Muscle of leg (tissue), 11 donors: ENCODE results near the gene ZNF646. TPM values are rescaled to one million over a fixed set of nuclear protein-coding genes. Genes with fewer than 3 reads are reported as not detected.

Source experiments
- DNase-seq: peaks from one replicate; pipeline ENCODE4 v3.0.0; 2013
- H3K27ac ChIP-seq: one replicate; pipeline ENCODE4 v1.5.1; 2013; ENCODE audit warnings: mild to moderate bottlenecking, low read length, control low read depth
- H3K27me3 ChIP-seq: one replicate; pipeline ENCODE4 v1.6.1; 2013; ENCODE audit warnings: low read length; ENCODE audit not compliant: control insufficient read depth, insufficient read depth
- H3K36me3 ChIP-seq: one replicate; pipeline ENCODE4 v1.6.1; 2013; ENCODE audit warnings: low read length; ENCODE audit not compliant: control insufficient read depth, insufficient read depth
- H3K4me1 ChIP-seq: one replicate; pipeline ENCODE4 v1.6.1; 2013; ENCODE audit warnings: low read length; ENCODE audit not compliant: control insufficient read depth, insufficient read depth
- H3K4me3 ChIP-seq: one replicate; pipeline ENCODE4 v1.5.1; 2013; ENCODE audit warnings: low read length, control low read depth
- H3K9me3 ChIP-seq: replicated peaks from 2 replicates; pipeline ENCODE4 v1.6.1; 2013; ENCODE audit warnings: low read depth, low read length; ENCODE audit not compliant: control insufficient read depth
- WGBS: methylation state at CpG from one replicate; pipeline ENCODE4 v1.1.5; 2013; ENCODE audit warnings: missing lambda C conversion rate; ENCODE audit not compliant: insufficient coverage; 5-methylcytosine and 5-hydroxymethylcytosine counted together
- polyA plus RNA-seq, 8 donors: library from polyadenylated mRNA; unstranded; fragments of 120-200 nt; gene quantifications; one replicate each; pipeline versions ENCODE4 v1.2.1 to v1.2.3, GENCODE V29; 2013; ENCODE audit warnings: inconsistent platforms in 1 of 8, low replicate concordance in 1 of 8; ENCODE audit not compliant: insufficient read length in 8 of 8, insufficient read depth in 1 of 8
- total RNA-seq: library from RNA; stranded (reverse); fragments of 120-200 nt; gene quantifications from one replicate; pipeline ENCODE4 v1.2.4, GENCODE V29; 2013

Gene ZNF646
- total and polyA plus RNA-seq, 9 donors = 7.9 to 11.6 (median 9.8) TPM

DNA sequence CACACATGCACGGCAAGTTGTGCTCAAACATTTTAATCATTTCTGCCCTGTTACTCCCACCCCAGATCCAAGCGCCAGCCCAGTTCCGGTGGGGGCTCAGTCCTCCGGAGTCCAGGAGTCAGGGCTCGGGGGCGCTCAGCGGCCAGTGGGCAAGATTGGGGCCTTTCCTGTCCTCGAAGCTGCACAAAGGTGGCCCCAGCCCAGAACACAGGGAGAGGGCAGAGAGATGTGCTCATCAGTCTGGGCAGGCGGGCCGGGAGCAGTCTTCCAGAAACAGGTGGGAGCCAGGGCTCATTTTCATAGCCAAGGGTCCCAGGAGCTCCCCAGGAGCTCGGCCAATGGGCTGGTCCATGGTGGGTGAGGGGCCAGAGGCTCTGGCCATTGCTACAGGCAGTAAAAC lies 57.2 kb downstream of the ZNF646 start:
- Histone ChIP-seq H3K4me3 (no peak overlapping the region), H3K27ac (no peak overlapping the region), H3K27me3 (peaks cover 2% of the 10 kb centered on the region), H3K4me1 (peaks cover 16% of the 10 kb centered on the region), H3K9me3 (no peaks in the 10 kb centered on the region), H3K36me3 (peaks cover 63% of the 10 kb centered on the region)
- WGBS = 77% methylated on average over 9 of the region's 11 CpGs
- DNase-seq = no peak

DNA sequence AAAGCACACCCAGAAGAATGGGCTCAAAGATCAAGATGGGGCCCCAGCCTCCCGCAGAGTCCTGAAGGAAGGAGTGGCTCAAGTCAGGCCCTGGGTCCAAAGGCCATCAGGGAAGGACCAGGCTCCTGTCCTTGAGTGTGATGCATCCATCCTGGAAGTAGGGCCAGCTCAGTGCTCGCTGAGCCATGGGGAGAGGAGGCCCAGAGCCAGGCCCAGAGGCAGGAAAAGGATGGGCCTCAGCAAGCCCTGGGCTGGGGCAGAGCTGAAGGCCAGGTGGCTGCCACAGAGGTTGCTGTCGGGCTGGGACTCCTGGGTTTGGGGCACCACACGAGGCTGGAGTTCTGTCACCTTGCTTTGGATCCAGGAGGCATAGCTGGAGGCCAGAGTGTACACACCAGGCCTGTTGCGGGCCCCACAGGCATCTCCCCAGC lies 57.6 kb downstream of the ZNF646 start:
- no peak overlapping the region for H3K4me3 ChIP-seq
- no peaks in the 10 kb centered on the region for H3K9me3 ChIP-seq
- no peak overlapping the region for H3K27ac ChIP-seq
- DNase-seq = no peak
- 74% methylated on average over 4 of the region's 5 CpGs for WGBS
- H3K36me3 ChIP-seq = peaks cover 61% of the 10 kb centered on the region
- H3K27me3 ChIP-seq = peaks cover 2% of the 10 kb centered on the region
- H3K4me1 ChIP-seq = peaks cover 16% of the 10 kb centered on the region

- Histone ChIP-seq H3K9me3 (no peaks in the 10 kb centered on the region), H3K27ac (no peak overlapping the region), H3K4me3 (no peak overlapping the region), H3K4me1 (peaks cover 16% of the 10 kb centered on the region), H3K36me3 (peaks cover 55% of the 10 kb centered on the region), H3K27me3 (peaks cover 2% of the 10 kb centered on the region)
- 77% methylated on average over 15 of the region's 20 CpGs for WGBS
- DNase-seq = peak; percentile 6
Measured at GRCh38 chr16:31132303-31132979, 58.2 kb downstream of the ZNF646 start.

DNA sequence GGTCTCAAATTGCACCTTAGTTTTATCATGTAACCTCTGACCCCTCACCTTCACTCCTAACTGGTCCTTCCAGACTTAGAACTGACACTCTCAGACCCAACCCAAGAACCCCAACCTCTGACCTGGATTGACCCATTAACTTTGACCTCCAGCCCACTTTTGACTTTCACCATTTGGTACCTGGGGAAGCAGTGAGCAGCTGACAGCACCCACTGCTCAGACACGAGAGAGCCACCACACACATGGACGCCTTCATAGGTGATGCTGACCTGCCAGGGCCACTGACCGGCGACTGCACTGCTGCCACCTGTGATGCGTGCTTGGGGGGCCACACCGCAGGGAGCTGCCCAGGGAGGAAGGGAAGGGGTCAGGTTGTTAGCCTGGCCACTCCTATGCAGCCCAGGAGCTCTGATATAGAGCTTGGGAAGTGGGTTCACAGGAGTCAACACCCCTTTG lies 58.9 kb downstream of the ZNF646 start:
- peak; percentile 6 for DNase-seq
- no peak overlapping the region for H3K27ac ChIP-seq
- peaks cover 16% of the 10 kb centered on the region for H3K4me1 ChIP-seq
- no peak overlapping the region for H3K4me3 ChIP-seq
- WGBS = no CpG with 5 or more reads among the region's 6 CpGs
- H3K36me3 ChIP-seq = peaks cover 48% of the 10 kb centered on the region
- no peaks in the 10 kb centered on the region for H3K9me3 ChIP-seq
- H3K27me3 ChIP-seq = peaks cover 2% of the 10 kb centered on the region

Other genes with a start within 250 kb of the ZNF646 start
- gene BCL7C, start 180.3 kb upstream of the ZNF646 start, total RNA-seq = 47.6 TPM
- 10 to 100 TPM; 29.2 to 41.8 (median 34.8) TPM for gene BCL7C, start 180.3 kb upstream of the ZNF646 start, polyA plus RNA-seq
- gene CTF1, start 177.8 kb upstream of the ZNF646 start, total RNA-seq = 1.7 TPM
- 10 to 100 TPM in 3 of 8 donors, 1 to 10 TPM in 5; 8.9 to 11.9 (median 9.8) TPM for gene CTF1, start 177.8 kb upstream of the ZNF646 start, polyA plus RNA-seq
- gene FBXL19, start 150.8 kb upstream of the ZNF646 start, total RNA-seq = 6.3 TPM
- gene FBXL19, start 150.8 kb upstream of the ZNF646 start, polyA plus RNA-seq = 10 to 100 TPM in 7 of 8 donors, 1 to 10 TPM in 1; 8.2 to 17.7 (median 11.8) TPM
- 11.8 TPM for gene ORAI3, start 125.4 kb upstream of the ZNF646 start, total RNA-seq
- 10 to 100 TPM in 7 of 8 donors, 1 to 10 TPM in 1; 8.9 to 14.0 (median 11.1) TPM for gene ORAI3, start 125.4 kb upstream of the ZNF646 start, polyA plus RNA-seq
- 2.7 TPM for gene SETD1A, start 116.7 kb upstream of the ZNF646 start, total RNA-seq
- 10 to 100 TPM in 7 of 8 donors, 1 to 10 TPM in 1; 9.8 to 16.5 (median 13.1) TPM for gene SETD1A, start 116.7 kb upstream of the ZNF646 start, polyA plus RNA-seq
- gene HSD3B7, start 89.2 kb upstream of the ZNF646 start, total RNA-seq = 13.7 TPM
- 1 to 10 TPM; 7.3 to 10.0 (median 8.7) TPM for gene HSD3B7, start 89.2 kb upstream of the ZNF646 start, polyA plus RNA-seq
- gene STX1B, start 63.8 kb upstream of the ZNF646 start, total RNA-seq = 0.66 TPM
- gene STX1B, start 63.8 kb upstream of the ZNF646 start, polyA plus RNA-seq = 1 to 10 TPM in 7 of 8 donors, under 1 TPM in 1; 0.99 to 2.9 (median 1.6) TPM
- gene STX4, start 40.9 kb upstream of the ZNF646 start, total RNA-seq = 25.7 TPM
- 10 to 100 TPM; 38.0 to 49.8 (median 43.4) TPM for gene STX4, start 40.9 kb upstream of the ZNF646 start, polyA plus RNA-seq
- gene ZNF668, start 182 bp upstream of the ZNF646 start, total RNA-seq = 4.3 TPM
- gene ZNF668, start 182 bp upstream of the ZNF646 start, polyA plus RNA-seq = 10 to 100 TPM in 6 of 8 donors, 1 to 10 TPM in 2; 8.5 to 12.3 (median 10.9) TPM
- 11.5 TPM for gene PRSS53, start 14.5 kb downstream of the ZNF646 start, total RNA-seq
- 1 to 10 TPM; 1.8 to 6.3 (median 4.4) TPM for gene PRSS53, start 14.5 kb downstream of the ZNF646 start, polyA plus RNA-seq
- 39.6 TPM for gene VKORC1, start 20.4 kb downstream of the ZNF646 start, total RNA-seq
- 10 to 100 TPM; 55.0 to 75.2 (median 63.4) TPM for gene VKORC1, start 20.4 kb downstream of the ZNF646 start, polyA plus RNA-seq
- 12.7 TPM for gene BCKDK, start 34.0 kb downstream of the ZNF646 start, total RNA-seq
- 10 to 100 TPM; 24.8 to 33.3 (median 30.0) TPM for gene BCKDK, start 34.0 kb downstream of the ZNF646 start, polyA plus RNA-seq
- gene KAT8, start 43.2 kb downstream of the ZNF646 start, total RNA-seq = 65.2 TPM
- 10 to 100 TPM; 45.9 to 55.1 (median 52.7) TPM for gene KAT8, start 43.2 kb downstream of the ZNF646 start, polyA plus RNA-seq
- gene PRSS8, start 61.3 kb downstream of the ZNF646 start, total RNA-seq = not detected
- 10 to 100 TPM in 1 of 8 donors, 1 to 10 TPM in 2, under 1 TPM in 4, not detected in 1; 0.14 to 13.1 (median 0.47) TPM for gene PRSS8, start 61.3 kb downstream of the ZNF646 start, polyA plus RNA-seq
- 2.3 TPM for gene PRSS36, start 75.6 kb downstream of the ZNF646 start, total RNA-seq
- gene PRSS36, start 75.6 kb downstream of the ZNF646 start, polyA plus RNA-seq = 1 to 10 TPM in 6 of 8 donors, under 1 TPM in 2; 0.55 to 2.6 (median 1.6) TPM
- gene FUS, start 105.7 kb downstream of the ZNF646 start, total RNA-seq = 35.6 TPM
- gene FUS, start 105.7 kb downstream of the ZNF646 start, polyA plus RNA-seq = 100 to 1,000 TPM; 413 to 585 (median 491) TPM
- 9.4 TPM for gene PYCARD, start 128.3 kb downstream of the ZNF646 start, total RNA-seq
- 10 to 100 TPM in 2 of 8 donors, 1 to 10 TPM in 6; 5.9 to 10.9 (median 8.3) TPM for gene PYCARD, start 128.3 kb downstream of the ZNF646 start, polyA plus RNA-seq
- 55.5 TPM for gene TRIM72, start 139.7 kb downstream of the ZNF646 start, total RNA-seq
- 10 to 100 TPM; 47.7 to 83.0 (median 59.7) TPM for gene TRIM72, start 139.7 kb downstream of the ZNF646 start, polyA plus RNA-seq
- not detected for gene PYDC1, start 142.7 kb downstream of the ZNF646 start, total RNA-seq
- gene PYDC1, start 142.7 kb downstream of the ZNF646 start, polyA plus RNA-seq = 1 to 10 TPM in 2 of 8 donors, under 1 TPM in 5, not detected in 1; 0.37 to 2.0 (median 0.84) TPM
- gene ITGAM, start 185.6 kb downstream of the ZNF646 start, total RNA-seq = 3.4 TPM
- 1 to 10 TPM; 3.0 to 4.5 (median 4.0) TPM for gene ITGAM, start 185.6 kb downstream of the ZNF646 start, polyA plus RNA-seq